Measurements from ENCODE around the gene HSPB8.
A peak's percentile ranks its signal among the peaks of the same experiment; 100 is the strongest.
"Not testable (repeated sequence)": the region's sequence is repeated elsewhere in the genome, so short reads cannot be mapped to it uniquely, and the experiment has no call there.

HSPB8 gene

DNA sequence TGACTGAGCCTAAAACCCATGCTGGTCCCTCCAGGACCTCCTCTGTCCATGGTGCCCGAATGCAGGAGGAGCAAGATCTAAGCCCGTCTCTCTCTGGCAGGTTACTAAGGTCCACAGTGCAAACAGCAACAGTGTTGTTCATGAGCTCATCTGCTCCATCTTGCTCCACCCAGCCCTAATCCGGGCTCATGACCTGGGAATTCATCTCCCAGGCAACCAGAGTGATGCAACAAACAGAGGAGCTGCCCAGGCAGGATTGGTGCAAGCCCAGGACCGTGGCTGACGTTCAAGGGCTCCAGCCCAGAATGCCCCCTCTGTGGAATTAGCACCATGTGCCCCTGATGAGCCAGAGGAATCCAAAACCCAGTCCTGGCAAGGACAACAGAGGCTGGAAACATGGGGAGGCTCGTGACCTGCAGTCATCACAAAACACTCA, 29.9 kb downstream of the HSPB8 start:
- no peak for DNase-seq

DNA sequence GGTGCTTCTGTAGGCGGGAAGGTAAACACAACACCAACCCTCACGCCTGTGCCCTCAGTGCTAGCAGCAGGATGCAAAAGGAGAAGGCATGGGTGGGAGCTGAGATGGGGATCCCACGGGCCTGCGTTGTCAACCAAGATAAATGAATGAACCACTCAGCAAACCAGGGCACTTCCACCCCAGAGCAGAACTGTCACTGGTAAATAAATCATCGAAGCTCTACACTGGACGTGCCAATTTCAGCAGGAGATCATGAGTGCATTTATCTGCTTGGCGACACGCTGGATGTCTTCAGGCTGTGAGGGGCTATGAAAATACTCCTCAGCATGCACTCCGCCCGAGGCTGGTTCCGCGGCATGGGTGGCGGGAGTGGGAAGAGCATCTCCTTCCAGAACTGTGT, 33.2 kb downstream of the HSPB8 start:
- no peak for DNase-seq

DNA sequence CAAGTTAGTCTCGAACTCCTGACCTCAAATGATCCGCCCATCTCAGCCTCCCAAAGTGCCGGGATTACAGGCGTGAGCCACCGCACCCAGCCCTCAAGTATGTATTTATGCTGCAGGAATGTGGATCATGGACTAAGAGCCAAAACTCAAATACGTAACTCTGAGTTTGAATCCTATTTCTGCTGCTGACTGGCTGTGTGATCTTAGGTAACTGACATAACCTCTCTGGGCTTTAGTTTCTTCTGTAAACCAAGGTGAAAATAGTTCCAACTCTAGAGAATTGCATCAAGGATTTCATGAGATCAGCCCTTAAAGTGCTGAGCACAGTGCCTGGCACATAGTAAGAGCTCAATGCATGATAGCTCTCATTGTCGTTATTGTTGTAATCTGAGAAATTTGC, 37.4 kb downstream of the HSPB8 start:
- no peak for DNase-seq

DNA sequence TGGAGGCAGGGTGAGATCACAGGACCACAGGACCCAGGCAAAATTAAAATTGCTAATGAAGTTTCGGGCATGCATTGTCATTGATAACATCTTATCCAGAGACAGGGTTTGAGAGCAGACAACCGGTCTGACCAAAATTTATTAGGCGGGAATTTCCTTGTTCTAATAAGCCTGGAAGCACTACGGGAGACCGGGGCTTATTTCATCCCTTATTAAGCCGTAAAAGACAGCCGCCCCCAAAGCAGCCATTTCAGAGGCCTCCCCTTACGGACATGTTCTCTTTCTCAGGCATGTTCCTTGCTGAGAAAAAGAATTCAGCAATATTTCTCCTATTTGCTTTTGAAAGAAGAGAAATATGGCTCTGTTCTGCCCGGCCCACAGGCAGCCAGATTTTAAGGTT, 40.1 kb downstream of the HSPB8 start:
- not testable (repeated sequence) for DNase-seq

DNA sequence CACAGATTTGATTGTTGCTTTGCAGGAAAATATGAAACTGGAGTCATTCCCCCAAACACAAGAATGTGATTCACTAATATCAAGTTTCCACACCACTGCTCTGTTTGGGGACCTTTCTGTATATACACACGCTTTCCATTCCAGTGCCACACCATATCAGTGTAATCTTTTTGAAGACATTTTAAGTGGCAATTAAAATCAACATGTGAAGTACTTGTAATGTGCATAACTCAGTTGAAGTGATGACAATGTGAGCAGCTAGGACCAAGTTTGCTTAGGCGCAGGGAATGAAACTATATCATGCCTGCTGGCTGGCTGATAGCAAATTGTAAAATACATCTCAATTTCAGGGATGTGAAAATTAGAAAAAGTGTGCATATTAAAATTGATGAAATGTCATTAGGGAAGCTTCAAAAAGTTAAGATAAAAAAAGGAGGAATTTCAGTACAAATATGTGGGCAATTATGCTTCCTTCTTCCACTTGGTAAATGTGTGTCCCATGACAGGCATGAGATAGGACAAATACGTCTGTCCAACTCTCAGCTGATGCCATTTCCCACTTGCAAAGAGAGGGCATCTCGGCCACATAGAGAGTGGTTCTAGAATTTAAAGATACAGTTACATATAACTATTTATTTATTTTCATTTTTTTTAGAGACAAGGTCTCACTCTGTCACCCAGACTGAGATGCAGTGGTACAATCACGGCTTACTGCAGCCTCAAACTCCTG, 43.7 kb downstream of the HSPB8 start:
- peak; percentile 39 for DNase-seq

DNA sequence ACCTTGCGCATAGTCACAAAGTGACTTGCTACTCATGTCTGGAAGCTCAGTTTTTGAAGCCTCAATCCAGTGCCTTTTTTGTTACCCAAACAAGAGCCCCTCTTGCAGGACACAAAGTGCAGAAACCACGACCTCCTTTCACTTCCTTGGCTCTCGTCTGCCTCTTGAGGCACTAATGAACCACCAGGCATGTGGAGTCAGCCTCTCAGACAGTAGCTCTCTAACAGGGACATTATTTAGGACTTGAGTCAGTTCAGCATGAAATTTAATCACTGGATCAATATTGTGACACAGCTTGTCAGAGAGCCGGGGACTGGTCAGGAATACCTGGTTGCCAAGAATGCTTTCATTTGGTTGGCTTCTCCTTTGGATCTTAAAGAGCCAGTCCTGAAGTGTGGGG, 46.7 kb downstream of the HSPB8 start:
- DNase-seq, result no peak

DNA sequence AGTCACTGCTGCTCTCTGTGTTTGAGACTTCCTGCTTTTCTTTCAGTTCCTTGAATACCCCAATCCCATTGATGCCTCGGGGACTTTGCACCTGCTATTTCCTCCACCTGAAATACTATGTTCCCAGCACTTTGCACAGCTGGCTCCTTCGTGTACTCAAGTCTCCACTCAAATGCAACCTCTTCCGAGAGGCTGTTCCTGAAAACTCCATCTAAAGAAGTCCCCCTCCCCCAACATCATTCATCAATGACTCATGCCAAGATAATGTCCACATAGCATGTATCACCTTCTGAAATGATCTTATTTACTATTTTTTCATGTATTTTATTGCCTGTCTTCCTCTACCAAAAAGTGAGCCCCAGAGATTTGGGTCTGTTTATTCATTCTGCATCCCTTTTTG, 48.6 kb downstream of the HSPB8 start:
- no peak for DNase-seq

DNA sequence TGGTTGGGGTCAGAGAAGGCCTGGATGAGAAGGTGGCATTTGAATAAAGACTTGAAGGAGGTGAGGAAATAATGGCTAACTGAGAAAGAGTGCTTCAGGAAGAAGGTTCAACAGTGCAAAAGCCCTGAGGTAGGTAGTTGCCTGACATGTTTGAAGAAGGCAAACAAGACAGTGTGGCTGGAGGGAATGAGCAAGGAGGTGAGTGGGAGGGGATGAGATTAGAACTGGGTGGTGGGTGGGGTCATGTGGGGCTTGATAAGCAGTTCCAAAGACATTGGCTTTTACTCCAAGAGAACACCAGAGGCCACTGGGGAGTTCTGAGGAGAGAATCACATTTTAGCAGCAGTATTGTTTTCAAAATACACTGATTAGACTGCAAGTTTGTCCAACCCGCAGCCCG, 50.5 kb downstream of the HSPB8 start:
- no peak for DNase-seq

DNA sequence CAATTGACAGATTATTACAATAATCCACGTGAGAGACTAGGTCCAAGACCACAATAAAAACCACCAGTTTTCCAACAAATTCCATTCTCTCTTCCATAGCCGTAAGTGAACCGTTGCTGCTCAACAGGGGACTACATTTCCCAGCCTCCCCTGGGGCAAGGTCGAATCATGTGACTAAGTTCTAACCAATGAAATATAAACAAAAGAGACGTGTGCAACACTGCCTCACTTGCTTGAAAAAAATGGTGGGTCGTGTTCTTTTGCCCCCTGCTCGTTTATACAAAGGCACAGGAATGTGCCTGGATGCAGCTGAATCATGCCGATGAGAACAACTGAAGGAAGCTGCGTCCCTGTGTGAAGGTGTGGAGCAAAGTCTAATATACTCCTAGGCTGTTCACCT, 51.1 kb downstream of the HSPB8 start:
- DNase-seq, result no peak

DNA sequence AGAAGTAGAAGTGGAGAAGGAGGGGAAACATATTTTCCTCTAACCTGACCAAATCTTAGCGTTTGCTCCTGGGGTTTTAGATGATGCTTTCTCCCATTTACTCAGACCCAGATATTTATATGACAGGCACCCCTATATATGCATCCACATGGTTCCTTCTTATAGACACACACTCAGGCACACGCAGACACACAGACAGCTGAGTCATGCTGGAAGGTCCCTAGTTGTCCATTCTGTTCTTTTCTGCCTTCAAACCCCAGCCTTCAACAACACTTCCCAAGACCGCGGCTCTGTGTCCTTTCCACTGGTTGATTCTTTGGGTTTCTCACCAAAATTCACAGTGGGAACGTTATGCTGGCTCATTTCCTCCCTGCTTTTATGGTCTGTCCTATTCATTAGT, 52.1 kb downstream of the HSPB8 start:
- no peak for DNase-seq

DNA sequence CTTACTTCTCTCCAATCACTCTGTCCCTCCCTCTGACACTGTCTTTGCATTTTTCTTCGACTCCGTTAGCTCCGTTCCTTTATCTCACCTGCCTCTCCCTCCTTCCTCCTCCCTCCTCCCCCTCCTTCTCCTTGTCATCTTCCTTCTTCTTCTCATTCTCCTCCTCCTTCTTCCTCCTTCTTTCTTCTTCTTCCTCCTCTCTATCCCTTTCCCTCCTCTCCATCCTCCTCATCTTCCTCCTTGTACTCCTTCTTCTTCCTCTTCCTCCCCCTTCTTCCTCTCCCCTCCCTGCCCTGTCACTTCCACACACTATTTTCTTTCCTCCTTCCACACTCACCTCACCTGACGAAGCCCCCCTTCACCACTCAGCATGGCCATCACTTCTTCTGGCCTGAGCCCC, 53.0 kb downstream of the HSPB8 start:
- DNase-seq, result no peak

DNA sequence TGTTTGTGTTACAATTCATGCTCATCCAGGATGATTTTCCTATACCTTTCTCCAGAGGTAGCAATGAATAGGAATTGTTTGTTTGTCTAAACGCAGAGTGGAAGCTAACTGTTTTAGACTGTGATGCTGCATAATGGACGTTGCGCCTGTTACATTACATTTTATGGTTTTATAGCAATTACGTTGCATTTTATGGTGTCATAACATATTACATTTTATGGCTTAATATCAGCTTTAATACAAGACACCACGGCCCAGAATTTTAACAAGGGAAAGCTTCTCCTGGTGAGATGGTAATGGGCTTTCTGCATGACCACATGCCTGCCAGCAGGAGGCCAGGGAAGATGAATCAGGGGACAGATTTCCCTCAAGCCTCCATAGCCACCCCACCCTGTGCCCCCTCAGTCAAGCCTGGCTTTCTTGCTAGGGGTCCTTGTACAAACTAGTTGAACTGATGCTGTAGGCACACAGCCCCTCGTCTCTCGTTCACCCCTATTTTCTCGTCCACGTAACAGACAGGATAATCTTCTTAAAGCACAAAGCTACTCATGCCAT, 56.5 kb downstream of the HSPB8 start:
- DNase-seq, result no peak

DNA sequence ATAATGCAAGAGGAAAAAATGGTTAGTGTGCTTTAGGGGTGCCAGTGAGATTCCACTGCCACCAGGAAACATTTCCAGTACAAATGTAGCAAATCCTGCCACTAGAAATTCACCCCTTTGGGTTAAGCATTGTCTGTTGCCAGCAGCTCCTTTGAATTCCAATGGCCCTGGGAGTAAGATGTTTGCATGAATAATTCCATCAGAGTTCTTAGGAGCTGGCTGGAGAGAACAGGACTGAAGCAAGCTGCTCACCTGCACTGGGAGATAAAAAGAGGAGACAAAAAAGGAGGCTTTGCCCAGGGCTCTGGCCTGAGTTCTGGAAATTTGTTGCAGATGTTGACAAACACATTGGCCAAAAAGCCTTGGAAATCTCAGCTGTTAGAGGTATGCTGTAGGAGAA, 57.6 kb downstream of the HSPB8 start:
- no peak for DNase-seq

DNA sequence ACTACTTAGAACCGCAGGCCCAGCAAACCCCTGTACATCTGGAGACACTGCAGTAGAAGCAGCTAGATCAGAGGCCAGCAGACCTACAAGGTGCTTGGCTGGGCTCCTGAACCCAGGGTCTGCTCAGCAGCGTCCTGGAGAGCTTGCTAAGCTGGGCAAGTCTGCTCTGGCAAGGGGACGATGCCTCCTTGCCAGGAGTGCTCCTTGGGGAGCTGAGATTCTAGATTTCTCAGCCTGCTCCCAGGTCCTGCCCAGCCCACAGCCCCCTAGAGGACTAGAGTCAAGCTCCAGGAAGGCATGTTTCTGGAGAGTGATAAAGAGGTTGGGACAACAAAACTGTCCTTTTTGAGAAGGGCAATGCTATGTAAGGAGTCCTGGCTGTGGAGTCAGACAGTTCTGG, 60.3 kb downstream of the HSPB8 start:
- no peak for DNase-seq

DNA sequence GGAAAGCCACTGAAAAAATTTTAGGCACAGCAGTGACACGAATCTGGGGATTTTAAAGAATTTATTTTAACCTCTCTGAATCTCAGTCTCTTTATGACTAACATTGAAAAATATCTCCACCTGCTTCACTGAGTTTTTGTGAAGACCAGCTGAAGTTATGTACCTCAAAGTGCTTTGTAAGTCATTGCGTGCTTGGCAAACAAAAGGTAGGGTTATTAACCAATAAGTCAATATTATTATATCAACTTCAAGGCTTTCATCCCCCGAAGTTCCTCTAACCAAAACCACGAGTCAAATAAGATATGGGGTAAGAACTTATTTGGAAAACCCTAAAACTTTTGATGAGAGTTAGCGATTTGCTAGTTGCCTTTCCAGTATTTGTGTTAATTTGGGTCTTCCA, 62.3 kb downstream of the HSPB8 start:
- no peak for DNase-seq

DNA sequence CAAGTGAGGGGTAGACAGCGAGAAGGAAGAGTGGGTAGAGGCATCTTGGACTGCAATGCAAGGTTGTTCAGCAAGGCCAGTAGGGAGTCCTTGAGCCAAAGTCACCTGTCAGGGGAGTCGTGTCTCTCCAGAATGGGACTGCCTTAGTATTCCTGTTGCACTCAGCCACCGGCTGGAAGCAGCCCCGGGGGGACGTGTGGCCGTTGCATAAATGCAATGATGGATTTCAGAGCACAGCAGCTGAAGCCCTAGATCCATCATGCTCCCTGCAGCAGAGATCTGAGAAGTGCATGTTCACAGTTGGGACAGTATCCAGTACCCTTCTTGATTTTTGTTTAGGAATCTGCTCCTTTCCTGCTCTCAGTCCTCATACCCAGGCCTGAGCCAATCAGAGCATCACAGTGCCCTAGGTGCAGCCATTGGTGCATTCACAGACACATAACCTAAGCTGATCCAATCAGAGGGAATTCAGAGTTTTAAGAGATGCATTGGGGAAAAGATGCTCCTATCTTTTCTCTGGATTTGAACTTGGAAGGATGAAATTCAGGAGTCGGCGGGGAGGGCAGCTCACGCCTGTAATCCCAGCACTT, 62.9 kb downstream of the HSPB8 start:
- no peak for DNase-seq
